HG03060 (cell line): ENCODE measurements around the gene TSPAN17.

Source experiments
- ATAC-seq: cut with Tn5 transposase; IDR thresholded peaks from one replicate; pipeline ENCODE4 v1.9.1; 2021; ENCODE audit warnings: low read depth, moderate number of reproducible peaks; ENCODE audit not compliant: unreplicated experiment

TSPAN17 gene

GRCh38 chr5:176658817-176659511, 11.7 kb downstream of the TSPAN17 start:
- ATAC-seq = no peak

- no peak for ATAC-seq
Measured at GRCh38 chr5:176659512-176659839, 12.2 kb downstream of the TSPAN17 start.

- ATAC-seq = no peak
Measured at GRCh38 chr5:176659860-176660461, 12.7 kb downstream of the TSPAN17 start.

GRCh38 chr5:176660530-176660859, 13.2 kb downstream of the TSPAN17 start:
- ATAC-seq = peak; percentile 14

GRCh38 chr5:176660860-176661641, 13.8 kb downstream of the TSPAN17 start:
- ATAC-seq = peak; percentile 36

GRCh38 chr5:176661676-176662075, 14.4 kb downstream of the TSPAN17 start:
- ATAC-seq = no peak

- no peak for ATAC-seq
Measured at GRCh38 chr5:176662371-176663333, 15.4 kb downstream of the TSPAN17 start.

- no peak for ATAC-seq
Measured at GRCh38 chr5:176663566-176663965, 16.3 kb downstream of the TSPAN17 start.

- no peak for ATAC-seq
Measured at GRCh38 chr5:176664479-176664878, 17.2 kb downstream of the TSPAN17 start.

GRCh38 chr5:176664886-176665285, 17.6 kb downstream of the TSPAN17 start:
- no peak for ATAC-seq

GRCh38 chr5:176665517-176665916, 18.2 kb downstream of the TSPAN17 start:
- ATAC-seq = no peak

GRCh38 chr5:176667637-176668036, 20.4 kb downstream of the TSPAN17 start:
- ATAC-seq = no peak

- ATAC-seq = no peak
Measured at GRCh38 chr5:176670449-176670848, 23.2 kb downstream of the TSPAN17 start.

- ATAC-seq = no peak
Measured at GRCh38 chr5:176671399-176671798, 24.1 kb downstream of the TSPAN17 start.

- no peak for ATAC-seq
Measured at GRCh38 chr5:176671890-176672747, 24.8 kb downstream of the TSPAN17 start.

- ATAC-seq = no peak
Measured at GRCh38 chr5:176673651-176674583, 26.6 kb downstream of the TSPAN17 start.

- no peak for ATAC-seq
Measured at GRCh38 chr5:176674799-176675198, 27.5 kb downstream of the TSPAN17 start.

- ATAC-seq = no peak
Measured at GRCh38 chr5:176675676-176676360, 28.5 kb downstream of the TSPAN17 start.
